DND-41 (cell line): ENCODE measurements around the gene NIPSNAP2.
A peak's percentile ranks its signal among the peaks of the same experiment; 100 is the strongest.

Source experiments
- ATAC-seq: fragments of 200-7000 bp; cut with Tn5 transposase; 3 replicates; pipeline ENCODE4 v1.9.1; 2021; ENCODE audit warnings: low read depth; ENCODE audit not compliant: insufficient read depth
- DNase-seq: peaks from one replicate; pipeline ENCODE4 v3.0.0-alpha.2; 2020
- H2AFZ ChIP-seq: 2 replicates; pipeline ENCODE4 v1.6.0; 2012; ENCODE audit warnings: low read depth, low read length
- H3K27ac ChIP-seq: 2 replicates; pipeline ENCODE4 v1.5.1; 2012; ENCODE audit warnings: low read length, inconsistent platforms
- H3K27me3 ChIP-seq: fragments of 200-600 bp; sonication (generic); 2 replicates; pipeline ENCODE4 v1.6.0; 2012; ENCODE audit warnings: low read length, mild to moderate bottlenecking, inconsistent platforms; ENCODE audit not compliant: insufficient read depth, poor library complexity
- H3K36me3 ChIP-seq: 2 replicates; pipeline ENCODE4 v1.5.1; 2012; ENCODE audit warnings: low read length, inconsistent platforms; ENCODE audit not compliant: insufficient read depth
- H3K4me1 ChIP-seq: 2 replicates; pipeline ENCODE4 v1.5.1; 2012; ENCODE audit warnings: mild to moderate bottlenecking, low read length; ENCODE audit not compliant: insufficient read depth
- H3K4me2 ChIP-seq: 2 replicates; pipeline ENCODE4 v1.6.0; 2012; ENCODE audit warnings: mild to moderate bottlenecking, moderate library complexity, low read length, inconsistent platforms; ENCODE audit not compliant: insufficient read depth
- H3K4me3 ChIP-seq, 2 experiments: fragments of 200-600 bp in 1 of 2; shearing (Covaris generic) in 1 of 2; 2 replicates each; pipeline ENCODE4 v1.5.1; 2012 to 2016; ENCODE audit warnings: inconsistent platforms in 2 of 2, low read length in 2 of 2, mild to moderate bottlenecking in 2 of 2, low read depth in 1 of 2, moderate library complexity in 1 of 2
- H3K79me2 ChIP-seq: 2 replicates; pipeline ENCODE4 v1.6.0; 2012; ENCODE audit warnings: low read length, inconsistent platforms; ENCODE audit not compliant: insufficient read depth
- H3K9ac ChIP-seq: 2 replicates; pipeline ENCODE4 v1.6.0; 2012; ENCODE audit warnings: low read depth, mild to moderate bottlenecking, inconsistent platforms, low read length, moderate library complexity
- H3K9me3 ChIP-seq: 2 replicates; pipeline ENCODE4 v1.5.1; 2012; ENCODE audit warnings: low read length, moderate library complexity, mild to moderate bottlenecking, inconsistent platforms; ENCODE audit not compliant: insufficient read depth, severe bottlenecking
- H4K20me1 ChIP-seq: 2 replicates; pipeline ENCODE4 v1.6.0; 2012; ENCODE audit warnings: low read length; ENCODE audit not compliant: insufficient read depth
- CTCF ChIP-seq: IDR thresholded peaks from 2 replicates; pipeline ENCODE4 v1.5.1; 2012; ENCODE audit warnings: borderline replicate concordance, low read length, moderate library complexity, mild to moderate bottlenecking; ENCODE audit not compliant: poor library complexity, severe bottlenecking; ENCODE audit errors: extremely low read depth
- EZH2 ChIP-seq: IDR thresholded peaks from 3 replicates; pipeline ENCODE4 v1.6.1; 2012; ENCODE audit warnings: borderline replicate concordance, low read depth, mild to moderate bottlenecking, moderate library complexity, low read length, inconsistent platforms; ENCODE audit not compliant: severe bottlenecking

NIPSNAP2 gene

GRCh38 chr7:55962014-55962413 lies 2.4 kb upstream of the NIPSNAP2 start:
- H4K20me1 ChIP-seq: peaks cover 4% of the 10 kb centered on the region; the same call in 1 of the 2 replicates
- H3K79me2 ChIP-seq: peaks cover 37% of the 10 kb centered on the region
- no peak overlapping the region for H3K27ac ChIP-seq
- H3K27me3 ChIP-seq: no peaks in the 10 kb centered on the region
- H3K4me2 ChIP-seq: no peak overlapping the region
- no peak for DNase-seq
- peaks cover 13% of the 10 kb centered on the region for H3K36me3 ChIP-seq
- TF ChIP-seq CTCF (no peak), EZH2 (no peak)
- H3K9ac ChIP-seq: no peak overlapping the region
- H3K4me1 ChIP-seq: peaks cover 29% of the 10 kb centered on the region
- no peaks in the 10 kb centered on the region for H3K9me3 ChIP-seq
- H3K4me3 ChIP-seq: no peak overlapping the region
- ATAC-seq: no peak
- H2AFZ ChIP-seq: no peak overlapping the region

GRCh38 chr7:55963584-55964168 lies 709 bp upstream of the NIPSNAP2 start:
- peaks cover 54% of the 10 kb centered on the region for H3K79me2 ChIP-seq
- H3K9ac ChIP-seq: peak overlapping the region; percentile 96
- peak overlapping the region; percentile 79 for H3K4me2 ChIP-seq
- H3K36me3 ChIP-seq: peaks cover 16% of the 10 kb centered on the region
- ATAC-seq (no peak), DNase-seq (no peak)
- peaks cover 4% of the 10 kb centered on the region; the same call in 1 of the 2 replicates for H4K20me1 ChIP-seq
- peak overlapping the region; percentile 79 for H3K27ac ChIP-seq
- no peaks in the 10 kb centered on the region for H3K27me3 ChIP-seq
- peak overlapping the region; percentile 25 to 100; a peak in 3 of 4 replicates for H3K4me3 ChIP-seq
- H3K9me3 ChIP-seq: no peaks in the 10 kb centered on the region
- peaks cover 30% of the 10 kb centered on the region for H3K4me1 ChIP-seq
- peak overlapping the region; percentile 97 for H2AFZ ChIP-seq
- TF ChIP-seq CTCF (no peak), EZH2 (no peak)

- Histone ChIP-seq H3K4me3 (peak overlapping the region; percentile 99 to 100), H3K4me2 (peak overlapping the region; percentile 90)
- TF ChIP-seq CTCF: no peak
- no peak for TF ChIP-seq EZH2
Observed at GRCh38 chr7:55965100-55965470, 700 bp downstream of the NIPSNAP2 start.

More at GRCh38 chr7:55965100-55965470, 700 bp downstream of the NIPSNAP2 start:
- peak; percentile 67 for ATAC-seq
- peak; percentile 45 for DNase-seq
- H3K27me3 ChIP-seq: no peaks in the 10 kb centered on the region
- peaks cover 66% of the 10 kb centered on the region for H3K79me2 ChIP-seq
- H3K4me1 ChIP-seq: peaks cover 33% of the 10 kb centered on the region
- peaks cover 13% of the 10 kb centered on the region for H4K20me1 ChIP-seq
- H3K36me3 ChIP-seq: peaks cover 21% of the 10 kb centered on the region
- peak overlapping the region; percentile 86 for H3K27ac ChIP-seq
- peak overlapping the region; percentile 96 for H3K9ac ChIP-seq
- no peaks in the 10 kb centered on the region for H3K9me3 ChIP-seq
- H2AFZ ChIP-seq: peak overlapping the region; percentile 90
